K562 (cell line): ENCODE data around the gene C1orf56. TPM values are rescaled to one million over a fixed set of nuclear protein-coding genes. Genes with fewer than 3 reads are reported as not detected.

Source experiments
- CXXC5 ChIP-seq: fragments of 250-450 bp; sonication (Bioruptor Pico); IDR thresholded peaks from 2 replicates; pipeline ENCODE4 v1.8.0; 2022; ENCODE audit warnings: inconsistent platforms, mild to moderate bottlenecking, moderate library complexity
- DEAF1 ChIP-seq: fragments of 450-650 bp; formaldehyde crosslinking; IDR thresholded peaks from 2 replicates; pipeline ENCODE4 v1.4.0; 2020; ENCODE audit warnings: mild to moderate bottlenecking, moderate library complexity
- FOSL1 ChIP-seq: fragments of 200-800 bp; sonication (Bioruptor generic); conservative IDR thresholded peaks from 2 replicates; pipeline ENCODE4 v1.6.1; 2016; ENCODE audit warnings: missing genetic modification characterization, missing compliant biosample characterization
- FOXK2 ChIP-seq, 2 experiments: fragments of 450-650 bp; IDR thresholded peaks in 1 of 2; conservative IDR thresholded peaks in 1 of 2; 2 replicates each; pipeline ENCODE4 v1.6.1; 2016; ENCODE audit warnings: low read depth in 2 of 2, mild to moderate bottlenecking in 1 of 2
- HEY1 ChIP-seq: fragments of 250-450 bp; sonication (Bioruptor Pico); IDR thresholded peaks from 2 replicates; pipeline ENCODE4 v1.5.0; 2020; ENCODE audit warnings: mild to moderate bottlenecking, moderate library complexity, borderline replicate concordance
- KDM1A ChIP-seq, 2 experiments: fragments of 450-650 bp; IDR thresholded peaks; 2 replicates each; pipeline ENCODE4 v1.6.1; 2016; ENCODE audit warnings: mild to moderate bottlenecking in 2 of 2
- MCM5 ChIP-seq: fragments of 450-650 bp; IDR thresholded peaks from 2 replicates; pipeline ENCODE4 v1.6.1; 2016; ENCODE audit warnings: low read depth
- PHF8 ChIP-seq: fragments of 200-600 bp; sonication (generic); IDR thresholded peaks from 2 replicates; pipeline ENCODE4 v1.6.1; 2012; ENCODE audit warnings: mixed run types, mild to moderate bottlenecking, inconsistent platforms, low read length, moderate library complexity, borderline replicate concordance
- SETDB1 ChIP-seq: IDR thresholded peaks from one replicate; pipeline ENCODE4 v1.6.1; 2012; ENCODE audit warnings: low read length, control low read depth, inconsistent platforms
- SMAD4 ChIP-seq: fragments of 250-450 bp; sonication (Bioruptor Pico); conservative IDR thresholded peaks from 2 replicates; pipeline ENCODE4 v1.8.0; 2021; ENCODE audit warnings: inconsistent platforms, mild to moderate bottlenecking, moderate library complexity
- SMARCE1 ChIP-seq: fragments of 450-650 bp; IDR thresholded peaks from 2 replicates; pipeline ENCODE4 v1.7.1; 2016; ENCODE audit warnings: mild to moderate bottlenecking
- TBP ChIP-seq: optimal IDR thresholded peaks from 2 replicates; pipeline ENCODE3; 2011; ENCODE audit warnings: low read depth, low read length, improper control_type of control experiment
- ZC3H4 ChIP-seq: sonication (generic); formaldehyde crosslinking; IDR thresholded peaks from 2 replicates; pipeline ENCODE4 v1.9.0; 2021; ENCODE audit warnings: missing genetic modification reagents, borderline replicate concordance
- ZFX ChIP-seq: sonication (generic); formaldehyde crosslinking; IDR thresholded peaks from 2 replicates; pipeline ENCODE4 v1.8.0; 2022; ENCODE audit warnings: mild to moderate bottlenecking, missing genetic modification reagents, moderate library complexity
- ZKSCAN1 ChIP-seq: fragments of 150-350 bp; IDR thresholded peaks from 2 replicates; pipeline ENCODE4 v1.6.1; 2016; ENCODE audit warnings: low read depth, low read length
- ZNF398 ChIP-seq: fragments of 250-450 bp; sonication (Bioruptor Pico); IDR thresholded peaks from 2 replicates; pipeline ENCODE4 v1.8.0; 2021; ENCODE audit warnings: moderate library complexity, mild to moderate bottlenecking, inconsistent platforms
- polyA plus RNA-seq, 8 experiments: library from polyadenylated mRNA; depleted of rRNA in 4 of 8; stranded (reverse) in 5 of 8; unstranded in 3 of 8; fragments of >200 nt; fragmentation: Nextera tagmentation in 2 of 8; fragmentation: Illumina TruSeq in 1 of 8; extraction: Ambion mirVana in 2 of 8; extraction: Trizol in 1 of 8; gene quantifications; 2 replicates each; pipeline versions ENCODE4 v1.2.1 to v1.2.3, GENCODE V29; 2011 to 2014; ENCODE audit warnings: inconsistent platforms in 1 of 8, missing spikeins in 1 of 8
- total RNA-seq, 7 experiments: library from RNA; depleted of rRNA in 6 of 7; stranded (reverse); fragments of >200 nt in 6 of 7; fragmentation: Illumina TruSeq in 2 of 7; extraction: Trizol in 2 of 7; gene quantifications; 2 replicates each; pipeline versions ENCODE4 v1.2.1 to v1.2.3, GENCODE V29; 2011 to 2021; ENCODE audit warnings: low replicate concordance in 1 of 7
- TF ChIP-seq, protein P1 (sequence below): fragments of 250-450 bp; sonication (Bioruptor Pico); IDR thresholded peaks from 2 replicates; pipeline ENCODE4 v1.8.0; 2022; ENCODE audit warnings: moderate library complexity, mild to moderate bottlenecking, inconsistent platforms
- TF ChIP-seq, protein P2 (sequence below): IDR thresholded peaks from 3 replicates; pipeline ENCODE4 v1.6.1; 2011; ENCODE audit warnings: borderline replicate concordance, mild to moderate bottlenecking, moderate library complexity; ENCODE audit not compliant: insufficient read length; ENCODE audit errors: extremely low read depth
- TF ChIP-seq, protein P3 (sequence below): fragments of 250-450 bp; sonication (Bioruptor Pico); IDR thresholded peaks from 2 replicates; pipeline ENCODE4 v1.4.0; 2020

The C1orf56 gene
- total and polyA plus RNA-seq, 9 of the 15 experiments (the other 6 are each of a cell fraction or from before 2014, with no cell fraction given): 0.18 to 15.7 (median 1.1) TPM

- no peak for TF ChIP-seq ZNF398 (CRISPR knock-in tag)
- TF ChIP-seq HEY1 (CRISPR knock-in tag): no peak
- no peak for TF ChIP-seq DEAF1
- peak; percentile 69 for TF ChIP-seq SMAD4 (CRISPR knock-in tag)
- TF ChIP-seq ZKSCAN1: no peak
- TF ChIP-seq FOXK2 (conservative IDR thresholded peaks at IDR 0.05 in 1 of 2, IDR thresholded peaks at IDR 0.05 in 1 of 2; ENCODE audit: low read depth in 2 of 2): 0 out of 4 replicates have a peak, but pooled peaks of 1 of the 2 experiments have one; percentile 32
- peak; percentile 63 for TF ChIP-seq FOSL1
- TF ChIP-seq, protein P1, sequence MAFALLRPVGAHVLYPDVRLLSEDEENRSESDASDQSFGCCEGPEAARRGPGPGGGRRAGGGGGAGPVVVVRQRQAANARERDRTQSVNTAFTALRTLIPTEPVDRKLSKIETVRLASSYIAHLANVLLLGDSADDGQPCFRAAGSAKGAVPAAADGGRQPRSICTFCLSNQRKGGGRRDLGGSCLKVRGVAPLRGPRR: no peak
- TF ChIP-seq, protein P2, sequence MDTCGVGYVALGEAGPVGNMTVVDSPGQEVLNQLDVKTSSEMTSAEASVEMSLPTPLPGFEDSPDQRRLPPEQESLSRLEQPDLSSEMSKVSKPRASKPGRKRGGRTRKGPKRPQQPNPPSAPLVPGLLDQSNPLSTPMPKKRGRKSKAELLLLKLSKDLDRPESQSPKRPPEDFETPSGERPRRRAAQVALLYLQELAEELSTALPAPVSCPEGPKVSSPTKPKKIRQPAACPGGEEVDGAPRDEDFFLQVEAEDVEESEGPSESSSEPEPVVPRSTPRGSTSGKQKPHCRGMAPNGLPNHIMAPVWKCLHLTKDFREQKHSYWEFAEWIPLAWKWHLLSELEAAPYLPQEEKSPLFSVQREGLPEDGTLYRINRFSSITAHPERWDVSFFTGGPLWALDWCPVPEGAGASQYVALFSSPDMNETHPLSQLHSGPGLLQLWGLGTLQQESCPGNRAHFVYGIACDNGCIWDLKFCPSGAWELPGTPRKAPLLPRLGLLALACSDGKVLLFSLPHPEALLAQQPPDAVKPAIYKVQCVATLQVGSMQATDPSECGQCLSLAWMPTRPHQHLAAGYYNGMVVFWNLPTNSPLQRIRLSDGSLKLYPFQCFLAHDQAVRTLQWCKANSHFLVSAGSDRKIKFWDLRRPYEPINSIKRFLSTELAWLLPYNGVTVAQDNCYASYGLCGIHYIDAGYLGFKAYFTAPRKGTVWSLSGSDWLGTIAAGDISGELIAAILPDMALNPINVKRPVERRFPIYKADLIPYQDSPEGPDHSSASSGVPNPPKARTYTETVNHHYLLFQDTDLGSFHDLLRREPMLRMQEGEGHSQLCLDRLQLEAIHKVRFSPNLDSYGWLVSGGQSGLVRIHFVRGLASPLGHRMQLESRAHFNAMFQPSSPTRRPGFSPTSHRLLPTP: no peak
- peak; percentile 40 for TF ChIP-seq TBP
- peak; percentile 67 for TF ChIP-seq SMARCE1
- TF ChIP-seq KDM1A (IDR thresholded peaks at IDR 0.05): peak; percentile 92 to 93
- TF ChIP-seq, protein P3, sequence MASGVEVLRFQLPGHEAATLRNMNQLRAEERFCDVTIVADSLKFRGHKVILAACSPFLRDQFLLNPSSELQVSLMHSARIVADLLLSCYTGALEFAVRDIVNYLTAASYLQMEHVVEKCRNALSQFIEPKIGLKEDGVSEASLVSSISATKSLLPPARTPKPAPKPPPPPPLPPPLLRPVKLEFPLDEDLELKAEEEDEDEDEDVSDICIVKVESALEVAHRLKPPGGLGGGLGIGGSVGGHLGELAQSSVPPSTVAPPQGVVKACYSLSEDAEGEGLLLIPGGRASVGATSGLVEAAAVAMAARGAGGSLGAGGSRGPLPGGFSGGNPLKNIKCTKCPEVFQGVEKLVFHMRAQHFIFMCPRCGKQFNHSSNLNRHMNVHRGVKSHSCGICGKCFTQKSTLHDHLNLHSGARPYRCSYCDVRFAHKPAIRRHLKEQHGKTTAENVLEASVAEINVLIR (CRISPR knock-in tag): 0 out of 2 replicates have a peak, but pooled peaks have one; percentile 9
- no peak for TF ChIP-seq ZFX
- peak; percentile 53 for TF ChIP-seq CXXC5 (CRISPR knock-in tag)
- no peak for TF ChIP-seq MCM5
- no peak for TF ChIP-seq PHF8
- TF ChIP-seq ZC3H4 (CRISPR knock-in tag): no peak
- TF ChIP-seq SETDB1: no peak
These were observed 7.5 kb downstream of the C1orf56 start (continued) for GRCh38 chr1:151054971-151055547.
